IPS DF 4.7 (cell line): ENCODE data around the gene MDFI.

Source experiments
- DNase-seq: peaks from one replicate; pipeline ENCODE4 v3.0.0-alpha.2; 2013; ENCODE audit warnings: low spot score; ENCODE audit errors: extremely low read depth

MDFI gene

GRCh38 chr6:41687501-41688175 lies 49.4 kb downstream of the MDFI start:
- peak; percentile 60 for DNase-seq

DNA sequence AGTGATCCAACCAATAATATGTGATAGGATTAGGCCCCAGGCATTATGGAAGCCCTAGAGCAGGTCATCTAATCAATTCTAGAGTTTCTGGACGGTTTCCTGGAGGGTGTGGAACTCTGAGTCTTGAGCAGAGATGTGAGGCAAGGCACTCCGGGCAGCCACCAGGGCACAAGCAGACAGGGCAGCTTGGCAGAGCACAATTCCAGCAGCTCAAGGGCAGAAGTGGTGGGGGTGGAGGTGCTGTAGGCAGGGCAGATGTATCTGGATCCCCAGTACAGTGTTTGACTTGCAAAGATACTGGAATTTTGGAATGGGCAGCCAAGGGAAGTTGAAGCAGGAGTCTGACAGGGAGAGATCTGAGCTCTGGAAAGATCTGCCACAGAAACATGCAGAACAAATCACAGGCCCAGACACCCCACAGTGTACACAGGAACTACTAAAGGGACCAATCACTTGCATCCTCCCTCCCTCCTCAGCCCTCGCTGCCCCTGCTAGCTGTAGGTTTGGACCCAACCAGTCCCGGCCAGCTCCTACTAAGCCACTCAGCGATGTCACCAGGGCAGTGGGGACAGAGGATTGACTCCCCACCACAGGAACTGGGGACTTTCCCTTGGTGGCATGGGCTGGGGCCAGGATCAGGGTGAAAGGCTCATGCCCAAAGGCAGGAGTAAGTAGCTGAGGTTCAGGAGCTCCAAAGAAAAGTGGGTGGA lies 50.1 kb downstream of the MDFI start:
- no peak for DNase-seq

DNA sequence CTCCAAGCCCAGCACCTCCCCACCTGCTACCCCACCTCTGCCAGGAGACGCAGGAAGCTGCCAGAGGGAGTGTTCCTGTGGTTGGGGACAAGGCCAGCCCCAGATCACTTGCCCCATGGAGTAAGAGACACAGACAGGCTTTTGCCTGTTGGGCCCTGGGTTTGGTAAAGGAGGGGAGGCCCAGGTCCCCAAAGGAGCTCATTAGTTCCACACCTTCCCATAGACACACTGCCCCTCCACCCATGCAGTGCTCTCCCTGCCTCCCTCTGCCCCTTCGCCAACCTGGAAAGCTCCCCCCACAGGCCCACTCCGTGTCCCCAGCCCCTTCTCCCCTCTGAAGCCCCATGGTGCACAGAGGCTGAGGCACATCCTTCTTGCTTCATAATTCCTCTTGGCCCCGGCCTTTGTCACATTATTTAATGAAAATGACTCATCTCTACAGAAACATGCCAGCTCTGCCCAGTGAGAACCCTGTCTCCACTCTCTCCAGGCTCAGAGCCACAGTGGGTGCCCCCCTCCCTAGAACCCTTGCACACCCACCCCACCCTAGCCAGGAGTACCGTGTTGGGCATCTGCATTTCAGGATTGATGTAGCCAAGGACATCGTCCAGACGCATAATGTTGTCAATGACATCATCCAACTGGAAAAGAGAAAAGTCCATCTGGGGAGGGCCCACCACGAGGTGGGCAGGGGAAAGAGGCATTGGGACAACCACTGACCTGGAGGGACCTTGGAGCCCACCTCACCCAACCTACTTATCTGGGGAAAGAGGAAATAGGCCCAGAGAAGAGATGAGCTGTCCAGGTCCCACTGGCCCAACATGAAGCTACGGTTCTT lies 51.1 kb downstream of the MDFI start:
- no peak for DNase-seq

DNA sequence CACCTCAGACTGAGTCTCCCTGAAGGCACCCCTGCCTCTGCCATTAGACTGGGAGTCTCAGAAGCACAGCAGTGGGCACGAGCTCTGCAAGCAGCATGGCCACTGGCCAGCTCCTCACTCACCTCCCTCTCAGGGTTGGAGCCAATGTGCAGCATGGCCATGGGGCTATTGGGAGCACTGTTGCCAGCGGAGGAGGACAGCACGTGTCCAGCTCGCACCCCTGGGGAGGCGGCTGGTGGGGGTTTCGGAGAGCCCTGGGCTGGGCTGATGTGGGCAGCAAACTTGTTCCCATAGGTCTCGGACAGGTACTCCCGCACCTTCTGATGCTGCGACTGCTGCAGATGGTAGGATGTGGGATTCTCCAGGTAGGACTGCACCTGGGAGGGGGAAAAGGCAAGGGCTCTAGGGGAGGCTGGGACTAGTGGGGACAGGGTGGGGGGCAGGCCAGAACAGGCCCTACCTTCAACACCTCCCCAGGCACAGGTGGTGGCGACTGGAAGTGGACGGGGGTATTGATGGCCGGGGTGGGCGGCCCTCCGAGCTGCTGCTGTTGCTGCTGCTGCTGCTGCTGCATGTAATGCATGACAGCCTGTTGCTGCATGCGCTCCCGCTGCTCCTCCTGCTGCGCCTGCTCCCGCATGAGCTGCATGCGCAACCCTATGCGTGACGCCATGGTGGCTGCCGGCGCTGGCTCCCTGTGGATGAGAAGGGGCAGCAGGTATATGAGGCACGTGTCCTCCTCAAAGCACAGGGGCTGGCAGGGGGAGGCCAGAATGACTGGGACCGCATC lies 52.5 kb downstream of the MDFI start:
- no peak for DNase-seq

DNA sequence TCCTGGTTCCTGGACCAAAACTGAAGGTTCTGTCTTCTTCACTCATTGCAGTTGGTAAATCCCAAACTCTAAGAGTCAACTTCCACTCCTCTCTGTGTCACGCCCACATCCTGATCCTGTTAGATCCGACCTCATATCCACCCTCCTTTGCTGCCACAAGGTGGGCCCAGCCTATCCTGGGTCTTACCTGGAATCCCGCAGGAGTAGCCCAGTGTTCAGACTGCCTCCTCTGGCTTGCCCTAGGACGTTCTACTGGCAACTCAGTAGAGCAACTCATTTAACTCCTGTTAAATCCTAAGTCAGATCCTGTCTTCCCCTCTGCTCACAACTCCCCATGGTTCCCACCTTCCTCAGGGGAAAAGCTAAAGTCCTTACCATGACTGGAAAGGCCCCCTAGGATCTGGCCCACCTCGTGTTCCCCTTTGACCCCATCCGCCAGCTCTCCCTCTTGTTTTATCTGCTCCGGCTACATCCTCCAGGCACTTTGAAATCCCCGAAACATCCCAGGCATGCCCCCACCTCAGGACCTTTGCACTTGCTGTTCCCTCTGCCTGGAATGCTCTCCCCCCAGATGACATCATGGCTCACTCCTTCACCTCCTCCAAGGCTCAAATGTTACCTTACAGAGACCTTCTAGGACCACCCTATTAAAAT lies 53.3 kb downstream of the MDFI start:
- DNase-seq = no peak

DNA sequence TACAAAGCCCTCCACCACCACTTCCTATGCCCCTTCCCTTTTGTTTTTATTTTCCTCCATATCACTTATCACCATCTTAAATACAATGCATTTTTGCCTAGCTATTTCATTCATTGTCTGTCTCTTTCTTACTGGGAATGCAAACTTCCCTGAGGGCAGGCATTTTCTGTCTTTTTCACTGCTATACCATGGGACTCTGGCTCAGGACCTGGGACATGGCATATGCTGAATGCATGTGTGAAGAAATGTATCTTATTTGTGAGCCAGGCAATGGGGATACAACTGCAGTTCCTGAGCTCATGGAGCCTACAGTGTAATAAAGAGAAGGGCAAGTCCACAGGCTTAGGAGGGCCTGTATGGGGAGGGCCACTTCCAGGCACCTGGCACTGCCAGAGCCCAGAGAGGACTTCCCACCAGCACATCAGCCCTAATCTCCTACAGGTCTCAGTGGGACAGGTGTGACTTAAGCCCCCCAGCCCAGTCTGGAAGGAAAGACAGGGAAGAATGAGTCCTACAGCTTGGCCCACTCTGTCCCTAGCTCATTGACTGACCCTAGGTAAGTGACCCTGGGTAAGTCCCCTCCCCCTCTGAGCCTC lies 53.9 kb downstream of the MDFI start:
- DNase-seq = no peak

GRCh38 chr6:41692730-41693129 lies 54.5 kb downstream of the MDFI start:
- no peak for DNase-seq

GRCh38 chr6:41693281-41694240 lies 55.3 kb downstream of the MDFI start:
- DNase-seq = no peak

GRCh38 chr6:41694815-41695526 lies 56.7 kb downstream of the MDFI start:
- no peak for DNase-seq

- no peak for DNase-seq
These were observed 57.6 kb downstream of the MDFI start for GRCh38 chr6:41695825-41696224.

GRCh38 chr6:41696788-41697187 lies 58.5 kb downstream of the MDFI start:
- DNase-seq = no peak

- no peak for DNase-seq
These were observed 59.9 kb downstream of the MDFI start for GRCh38 chr6:41697861-41698781.

GRCh38 chr6:41699063-41699462 lies 60.8 kb downstream of the MDFI start:
- no peak for DNase-seq

GRCh38 chr6:41700463-41701347 lies 62.4 kb downstream of the MDFI start:
- no peak for DNase-seq

- no peak for DNase-seq
These were observed 63.9 kb downstream of the MDFI start for GRCh38 chr6:41702089-41702745.
